Diencephalon (tissue), 1 donor: ENCODE data around the gene CTSD. TPM values are rescaled to one million over a fixed set of nuclear protein-coding genes. Genes with fewer than 3 reads are reported as not detected.

Experiments
- total RNA-seq: library from RNA; depleted of rRNA; stranded (reverse); fragments of >200 nt; gene quantifications from one replicate; pipeline ENCODE4 v1.2.3, GENCODE V29; 2014

Gene CTSD
- 55.8 TPM for total RNA-seq

GRCh38 chr11:1763796-1764661, at the start of gene CTSD:
CTSD (minus strand) TSS chr11:1763927; CDS start chr11:1763859, 68 bp downstream.

GRCh38 chr11:1750481-1750839, 13.3 kb downstream of the CTSD start, which contains the start of gene IFITM10:
IFITM10 (minus strand) TSS chr11:1750595; CDS start chr11:1750442, 153 bp downstream.

Other genes starting within 250 kb of the CTSD start
- 8.8 TPM for gene DUSP8, start 191.7 kb downstream of the CTSD start, total RNA-seq
- not detected for gene KRTAP5-1, start 178.6 kb downstream of the CTSD start, total RNA-seq
- not detected for gene KRTAP5-2, start 165.6 kb downstream of the CTSD start, total RNA-seq
- gene KRTAP5-3, start 155.5 kb downstream of the CTSD start, total RNA-seq = not detected
- not detected for gene KRTAP5-4, start 141.8 kb downstream of the CTSD start, total RNA-seq
- gene KRTAP5-5, start 134.2 kb downstream of the CTSD start, total RNA-seq = not detected
- not detected for gene KRTAP5-6, start 66.7 kb downstream of the CTSD start, total RNA-seq
- gene IFITM10, start 13.3 kb downstream of the CTSD start, total RNA-seq = 2.8 TPM
- not detected for gene SYT8, start 71.1 kb upstream of the CTSD start, total RNA-seq
- not detected for gene TNNI2, start 75.1 kb upstream of the CTSD start, total RNA-seq
- 1.2 TPM for gene LSP1, start 89.2 kb upstream of the CTSD start, total RNA-seq
- gene PRR33, start 128.0 kb upstream of the CTSD start, total RNA-seq = not detected
- not detected for gene TNNT3, start 155.8 kb upstream of the CTSD start, total RNA-seq
- gene MRPL23, start 183.4 kb upstream of the CTSD start, total RNA-seq = 30.0 TPM
- 9.5 TPM for gene H19, start 233.9 kb upstream of the CTSD start, total RNA-seq